GM12873 (cell line): Measurements from ENCODE around the gene ATP6V1C2.
A peak's percentile ranks its signal among the peaks of the same experiment; 100 is the strongest.

Experiments used
- TF ChIP-seq, protein P1 (sequence below): IDR thresholded peaks from 2 replicates; pipeline ENCODE4 v1.5.1; 2012; ENCODE audit warnings: low read depth, mild to moderate bottlenecking, moderate library complexity, low read length, control low read depth; ENCODE audit not compliant: insufficient read depth; ENCODE audit errors: missing control alignments

The ATP6V1C2 gene

DNA sequence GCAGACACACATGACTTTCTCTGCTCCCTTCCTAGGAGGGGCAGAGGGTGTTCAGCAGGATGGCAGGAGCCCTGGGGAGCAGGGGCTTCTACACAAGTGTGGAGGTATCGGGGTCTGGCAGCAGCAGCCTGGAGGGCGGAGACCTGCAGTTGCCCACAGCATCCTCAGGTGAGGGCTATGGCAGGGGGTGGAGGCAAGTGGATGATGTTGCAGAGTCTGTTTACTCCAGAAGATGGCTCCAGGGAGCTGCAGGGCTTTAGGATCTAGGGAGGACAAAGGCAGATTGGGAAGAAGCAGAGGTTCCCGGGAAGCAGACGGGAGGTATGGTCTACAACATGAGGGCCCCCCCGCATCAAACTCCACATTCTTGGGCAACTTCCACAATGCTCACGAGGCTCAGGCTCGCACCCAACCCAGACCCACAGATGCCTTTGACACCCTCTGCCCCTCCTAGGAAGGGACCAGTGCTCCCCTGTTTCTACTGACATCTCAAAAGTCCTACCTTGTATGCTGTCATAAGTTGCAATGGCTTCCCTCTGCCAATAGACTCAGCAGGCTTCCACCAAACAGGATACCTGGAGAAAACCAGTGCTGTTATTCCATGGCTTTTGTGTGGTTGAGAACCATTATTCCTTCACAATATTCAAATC is 12.0 kb upstream of the ATP6V1C2 start:
- TF ChIP-seq, protein P1, sequence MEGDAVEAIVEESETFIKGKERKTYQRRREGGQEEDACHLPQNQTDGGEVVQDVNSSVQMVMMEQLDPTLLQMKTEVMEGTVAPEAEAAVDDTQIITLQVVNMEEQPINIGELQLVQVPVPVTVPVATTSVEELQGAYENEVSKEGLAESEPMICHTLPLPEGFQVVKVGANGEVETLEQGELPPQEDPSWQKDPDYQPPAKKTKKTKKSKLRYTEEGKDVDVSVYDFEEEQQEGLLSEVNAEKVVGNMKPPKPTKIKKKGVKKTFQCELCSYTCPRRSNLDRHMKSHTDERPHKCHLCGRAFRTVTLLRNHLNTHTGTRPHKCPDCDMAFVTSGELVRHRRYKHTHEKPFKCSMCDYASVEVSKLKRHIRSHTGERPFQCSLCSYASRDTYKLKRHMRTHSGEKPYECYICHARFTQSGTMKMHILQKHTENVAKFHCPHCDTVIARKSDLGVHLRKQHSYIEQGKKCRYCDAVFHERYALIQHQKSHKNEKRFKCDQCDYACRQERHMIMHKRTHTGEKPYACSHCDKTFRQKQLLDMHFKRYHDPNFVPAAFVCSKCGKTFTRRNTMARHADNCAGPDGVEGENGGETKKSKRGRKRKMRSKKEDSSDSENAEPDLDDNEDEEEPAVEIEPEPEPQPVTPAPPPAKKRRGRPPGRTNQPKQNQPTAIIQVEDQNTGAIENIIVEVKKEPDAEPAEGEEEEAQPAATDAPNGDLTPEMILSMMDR: peak; percentile 48

DNA sequence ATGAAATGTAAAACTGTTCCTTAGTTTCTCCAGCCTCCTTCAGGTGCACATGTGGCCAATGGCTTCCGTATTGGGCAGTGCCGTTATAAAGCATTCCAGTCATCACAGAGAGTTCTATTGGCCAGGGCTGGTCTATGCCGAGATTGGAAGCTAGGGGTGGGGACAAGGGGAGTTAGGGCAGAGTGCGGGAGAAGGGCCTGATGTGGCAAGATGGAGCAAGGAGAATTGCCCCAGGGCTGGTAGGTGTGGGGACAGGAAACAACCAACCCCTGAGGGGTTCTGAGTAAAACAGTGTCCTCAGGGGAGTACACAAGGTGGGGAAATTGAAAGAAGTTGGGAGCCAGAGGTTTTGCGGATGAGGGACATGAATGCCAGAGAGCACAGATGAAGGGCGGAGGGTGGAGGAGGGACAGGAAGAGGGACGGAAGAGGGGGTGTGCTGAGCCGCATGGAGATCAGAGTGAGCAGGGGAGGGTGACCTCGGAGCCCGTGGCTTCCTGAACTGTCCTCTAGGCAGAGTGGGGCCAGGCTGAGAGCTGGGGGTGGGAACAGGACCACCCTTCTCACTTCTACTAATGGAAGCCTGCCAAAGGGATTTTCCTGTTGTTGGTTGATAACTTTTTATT is 9.1 kb upstream of the ATP6V1C2 start:
- TF ChIP-seq, protein P1: no peak

DNA sequence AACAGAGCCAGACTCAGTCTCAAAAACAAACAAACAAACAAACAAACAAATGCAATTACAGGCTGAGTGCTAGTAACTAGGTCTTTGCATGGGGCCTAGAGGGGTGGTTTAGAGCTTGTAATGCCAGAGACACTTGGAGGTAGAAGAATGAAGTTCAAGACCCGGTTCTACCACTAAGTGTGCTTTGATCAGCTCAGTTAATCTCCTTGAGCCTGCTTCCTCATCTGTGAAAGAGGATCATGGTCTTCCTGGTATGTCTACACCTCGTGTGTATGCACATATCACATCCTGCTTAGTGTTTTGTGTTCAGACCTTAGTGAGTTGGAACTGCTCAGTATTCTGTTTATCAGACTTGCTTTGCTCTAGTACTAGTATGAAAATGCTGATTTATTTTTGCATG is 4.8 kb upstream of the ATP6V1C2 start:
- TF ChIP-seq, protein P1: no peak

DNA sequence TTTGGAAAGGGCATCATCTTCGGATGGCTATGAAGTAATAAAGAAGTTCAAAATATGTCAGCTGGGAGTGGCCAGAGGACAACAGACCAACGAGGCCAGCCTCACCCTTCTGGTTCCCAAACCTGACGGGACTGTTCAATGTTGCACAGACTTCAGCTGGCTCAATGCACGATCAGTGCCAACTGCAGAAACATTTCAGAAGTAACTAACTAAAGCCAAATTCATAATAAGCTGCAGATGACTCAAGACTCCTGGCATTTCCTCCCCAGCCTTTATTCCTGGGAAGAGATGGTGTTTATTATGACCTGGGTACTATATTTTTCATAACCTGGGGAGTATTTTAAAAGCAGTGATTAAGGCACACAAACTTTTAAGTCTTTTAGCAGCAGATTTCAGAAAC is 3.8 kb upstream of the ATP6V1C2 start:
- TF ChIP-seq, protein P1: no peak

DNA sequence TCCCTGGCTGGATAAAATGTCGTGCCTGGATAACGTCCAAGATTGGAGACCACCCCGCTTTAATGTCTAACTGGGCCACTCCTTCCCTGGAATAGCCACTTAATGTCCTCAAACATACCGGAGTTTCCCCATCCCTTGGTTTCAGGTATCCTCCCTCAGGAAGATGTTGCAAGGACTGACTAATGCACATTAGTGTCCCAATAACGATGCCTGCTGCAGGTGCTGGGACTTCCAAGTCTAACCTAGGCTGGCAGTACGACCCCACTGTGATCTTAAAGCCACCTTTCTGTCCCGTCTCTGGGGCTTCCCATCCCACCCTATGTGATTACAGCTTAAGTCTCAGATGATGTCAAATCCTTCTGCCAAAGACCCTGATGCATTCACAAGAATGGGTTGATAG is 1.1 kb upstream of the ATP6V1C2 start:
- TF ChIP-seq, protein P1: no peak

DNA sequence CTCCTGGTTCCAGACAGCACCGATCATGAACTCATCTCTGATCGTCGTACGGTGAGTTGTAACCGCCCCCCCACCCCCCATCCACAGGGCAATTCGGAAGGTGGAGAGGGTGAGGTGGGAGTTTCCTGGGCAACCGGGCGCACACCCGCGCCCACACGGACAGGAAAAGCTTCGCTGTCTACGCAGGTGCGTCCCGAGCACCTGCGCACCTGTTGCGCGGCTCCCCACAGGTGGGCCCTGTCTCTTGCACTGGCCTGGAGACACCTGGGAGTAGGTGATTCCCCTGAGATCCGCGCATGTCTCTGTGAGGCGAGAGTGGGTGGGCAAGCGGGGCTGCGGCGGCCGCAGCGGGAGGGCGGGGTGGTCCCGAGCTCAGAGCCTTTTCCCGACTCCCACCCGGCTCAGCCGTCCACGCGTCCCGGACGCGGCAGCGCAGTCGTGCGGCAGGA is 459 bp upstream of the ATP6V1C2 start:
- TF ChIP-seq, protein P1: no peak

DNA sequence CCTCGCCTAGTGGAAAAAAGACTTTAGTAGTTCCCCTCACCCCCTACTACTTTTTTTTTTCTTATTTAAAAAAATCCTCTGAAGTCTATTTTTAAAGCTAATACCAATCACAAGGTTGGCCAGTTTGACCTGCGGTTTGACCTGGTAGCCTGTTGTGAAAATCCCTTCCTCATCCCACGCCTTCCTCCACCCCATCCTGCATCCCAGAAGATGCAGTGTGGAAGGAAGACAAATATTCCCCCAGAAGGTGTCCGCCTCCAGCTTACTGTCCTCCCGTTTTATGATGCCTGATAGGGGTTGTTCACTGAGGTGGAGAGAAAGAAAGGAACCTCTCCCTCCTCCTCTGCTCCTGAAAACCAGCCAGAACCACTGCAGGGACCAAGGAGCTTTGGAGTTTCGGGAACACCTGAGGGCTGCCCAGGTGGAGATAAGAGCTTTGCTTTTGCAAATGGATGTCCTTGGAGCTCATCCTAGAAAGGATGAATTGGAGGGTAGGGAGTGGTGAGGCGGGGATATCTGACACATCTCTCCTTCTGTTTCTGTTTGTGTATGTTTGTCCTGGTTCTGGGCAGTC is 909 bp downstream of the ATP6V1C2 start:
- TF ChIP-seq, protein P1: no peak
